Measurements from ENCODE around the gene ATF7.

The ATF7 gene

DNA sequence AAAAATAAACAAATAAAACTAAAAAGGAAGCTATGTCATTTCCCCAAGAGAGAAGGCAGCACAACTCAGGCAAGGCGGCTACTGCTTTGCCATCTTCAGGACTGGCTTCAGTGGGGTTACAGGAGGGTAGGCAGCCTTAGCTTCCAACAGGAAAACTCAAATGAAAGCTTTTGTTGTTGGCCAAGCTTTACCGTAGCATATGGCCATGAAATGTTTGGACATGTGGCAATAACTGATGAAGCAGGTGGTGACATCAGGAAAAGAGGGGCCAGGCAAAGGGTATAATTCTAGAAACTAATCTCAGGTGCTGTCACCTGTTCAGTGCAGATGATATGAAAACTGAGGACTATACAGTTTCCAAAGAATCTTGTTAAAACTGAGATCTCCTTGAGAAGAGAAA lies 96.1 kb downstream of the ATF7 start:
- Histone ChIP-seq H3K36me3 (ENCODE audit: control insufficient read depth, insufficient read depth, low read length) (peaks cover 13% of the 10 kb centered on the region), H3K27me3 (replicated peaks; ENCODE audit: control insufficient read depth, insufficient read depth, low read length) (no peaks in the 10 kb centered on the region), H3K4me3 (replicated peaks; ENCODE audit: low read depth, low read length) (no peak overlapping the region)
- TF ChIP-seq, protein P1, sequence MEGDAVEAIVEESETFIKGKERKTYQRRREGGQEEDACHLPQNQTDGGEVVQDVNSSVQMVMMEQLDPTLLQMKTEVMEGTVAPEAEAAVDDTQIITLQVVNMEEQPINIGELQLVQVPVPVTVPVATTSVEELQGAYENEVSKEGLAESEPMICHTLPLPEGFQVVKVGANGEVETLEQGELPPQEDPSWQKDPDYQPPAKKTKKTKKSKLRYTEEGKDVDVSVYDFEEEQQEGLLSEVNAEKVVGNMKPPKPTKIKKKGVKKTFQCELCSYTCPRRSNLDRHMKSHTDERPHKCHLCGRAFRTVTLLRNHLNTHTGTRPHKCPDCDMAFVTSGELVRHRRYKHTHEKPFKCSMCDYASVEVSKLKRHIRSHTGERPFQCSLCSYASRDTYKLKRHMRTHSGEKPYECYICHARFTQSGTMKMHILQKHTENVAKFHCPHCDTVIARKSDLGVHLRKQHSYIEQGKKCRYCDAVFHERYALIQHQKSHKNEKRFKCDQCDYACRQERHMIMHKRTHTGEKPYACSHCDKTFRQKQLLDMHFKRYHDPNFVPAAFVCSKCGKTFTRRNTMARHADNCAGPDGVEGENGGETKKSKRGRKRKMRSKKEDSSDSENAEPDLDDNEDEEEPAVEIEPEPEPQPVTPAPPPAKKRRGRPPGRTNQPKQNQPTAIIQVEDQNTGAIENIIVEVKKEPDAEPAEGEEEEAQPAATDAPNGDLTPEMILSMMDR (IDR thresholded peaks at IDR 0.05; ENCODE audit: insufficient read depth, low read length, poor library complexity, severe bottlenecking): no peak
- no peak for DNase-seq (ENCODE audit: extremely low read depth, insufficient read length)

DNA sequence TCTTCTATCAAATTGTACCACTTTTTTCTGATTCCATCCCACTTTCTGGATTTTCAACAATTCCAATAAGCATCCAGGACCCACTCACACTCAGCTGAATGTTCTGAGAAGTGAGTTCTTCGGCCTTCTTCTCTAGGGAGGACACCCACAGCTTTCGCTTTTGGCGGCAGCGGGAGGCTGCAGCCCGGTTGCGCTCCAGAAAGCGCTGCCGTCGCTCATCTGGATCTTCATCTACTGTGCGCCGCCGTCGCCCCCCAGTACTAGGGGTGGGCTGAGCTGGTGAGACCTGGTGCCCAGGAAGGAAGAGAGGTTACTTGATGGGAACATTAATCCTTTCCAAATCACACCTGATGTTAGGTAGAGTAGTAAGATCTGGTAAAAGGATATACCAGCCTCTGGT lies 101.7 kb downstream of the ATF7 start:
- DNase-seq (ENCODE audit: extremely low read depth, insufficient read length): no peak
- Histone ChIP-seq H3K27me3 (replicated peaks; ENCODE audit: control insufficient read depth, insufficient read depth, low read length) (no peaks in the 10 kb centered on the region), H3K4me3 (replicated peaks; ENCODE audit: low read depth, low read length) (no peak overlapping the region), H3K36me3 (ENCODE audit: control insufficient read depth, insufficient read depth, low read length) (peaks cover 9% of the 10 kb centered on the region)
- TF ChIP-seq, protein P1 (IDR thresholded peaks at IDR 0.05; ENCODE audit: insufficient read depth, low read length, poor library complexity, severe bottlenecking): no peak

DNA sequence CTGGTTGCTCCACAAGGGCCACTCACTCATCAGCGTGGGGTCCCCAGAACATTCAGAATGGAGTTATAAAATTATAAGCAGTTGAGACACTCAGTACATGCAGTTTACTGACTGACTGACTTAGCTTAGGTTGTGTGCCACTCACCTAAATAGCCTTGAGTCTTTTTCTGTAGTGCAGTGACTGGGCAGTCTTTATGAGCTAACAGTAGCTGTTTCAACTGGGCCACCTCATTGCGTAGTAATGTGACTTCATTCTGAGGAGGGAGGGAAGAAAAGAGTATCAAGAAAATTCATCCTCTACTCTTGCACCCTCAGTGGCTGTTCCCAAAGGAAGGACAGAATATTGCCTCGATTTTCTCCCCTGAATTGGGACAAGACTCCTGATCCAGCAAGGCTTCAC lies 103.1 kb downstream of the ATF7 start:
- Histone ChIP-seq H3K4me3 (replicated peaks; ENCODE audit: low read depth, low read length) (no peak overlapping the region), H3K36me3 (ENCODE audit: control insufficient read depth, insufficient read depth, low read length) (peaks cover 9% of the 10 kb centered on the region), H3K27me3 (replicated peaks; ENCODE audit: control insufficient read depth, insufficient read depth, low read length) (no peaks in the 10 kb centered on the region)
- TF ChIP-seq, protein P1 (IDR thresholded peaks at IDR 0.05; ENCODE audit: insufficient read depth, low read length, poor library complexity, severe bottlenecking): no peak
- DNase-seq (ENCODE audit: extremely low read depth, insufficient read length): no peak

DNA sequence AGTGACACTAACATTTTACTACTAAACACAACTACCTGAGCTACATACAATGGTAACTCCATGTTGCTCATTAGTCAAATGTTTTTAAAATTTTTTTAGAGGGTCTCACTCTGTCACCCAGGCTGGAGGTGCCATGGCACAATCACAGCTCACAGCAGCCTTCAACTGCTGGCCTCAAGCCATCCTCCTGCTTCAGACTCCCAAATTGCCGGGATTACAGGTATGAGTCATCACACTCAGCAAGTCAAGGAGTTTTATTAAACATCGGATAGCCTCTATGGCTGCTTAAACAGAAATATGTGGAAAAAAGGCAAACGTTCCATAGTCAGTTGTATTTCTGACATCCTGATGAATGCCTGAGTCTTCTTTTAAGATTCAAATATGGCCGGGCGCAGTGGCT lies 107.8 kb downstream of the ATF7 start:
- DNase-seq (ENCODE audit: extremely low read depth, insufficient read length): no peak
- H3K36me3 ChIP-seq (ENCODE audit: control insufficient read depth, insufficient read depth, low read length): peaks cover 12% of the 10 kb centered on the region
- no peaks in the 10 kb centered on the region for H3K27me3 ChIP-seq (replicated peaks; ENCODE audit: control insufficient read depth, insufficient read depth, low read length)
- TF ChIP-seq, protein P1 (IDR thresholded peaks at IDR 0.05; ENCODE audit: insufficient read depth, low read length, poor library complexity, severe bottlenecking): no peak
- no peak overlapping the region for H3K4me3 ChIP-seq (replicated peaks; ENCODE audit: low read depth, low read length)

DNA sequence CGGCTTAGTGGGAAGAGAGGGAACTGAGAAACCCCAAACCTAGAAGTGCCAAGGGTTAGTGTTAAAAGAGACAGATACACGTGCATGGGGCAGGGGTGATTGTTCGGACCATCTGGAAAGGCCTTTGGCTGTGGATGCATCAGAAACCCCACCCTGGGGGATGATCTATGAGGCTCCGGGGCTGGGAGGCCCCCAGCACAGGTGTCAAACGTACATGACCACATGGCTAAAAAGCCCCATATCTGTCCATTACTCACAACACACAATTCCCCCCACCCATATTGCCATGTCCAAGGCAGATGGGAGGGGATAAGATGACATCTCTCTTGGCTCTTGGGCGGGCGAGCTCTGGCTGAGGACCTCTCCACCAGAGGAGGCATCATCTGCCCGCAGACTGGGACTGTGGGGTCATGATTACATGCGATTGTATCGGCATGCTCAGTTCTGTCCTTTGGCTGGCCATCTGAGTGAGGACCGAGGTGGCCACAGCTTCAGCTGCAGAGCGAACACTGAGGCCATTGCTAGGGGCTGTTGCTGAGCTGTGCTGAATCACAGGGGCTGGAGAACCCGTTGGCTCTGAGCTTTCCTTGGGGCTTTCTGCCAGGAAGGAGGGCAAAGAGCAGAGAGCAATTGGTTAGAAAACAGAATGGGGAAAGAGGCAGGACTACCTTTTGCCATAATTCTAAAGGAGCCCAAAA lies 109.3 kb downstream of the ATF7 start:
- Histone ChIP-seq H3K4me3 (replicated peaks; ENCODE audit: low read depth, low read length) (no peak overlapping the region), H3K36me3 (ENCODE audit: control insufficient read depth, insufficient read depth, low read length) (peaks cover 9% of the 10 kb centered on the region)
- TF ChIP-seq, protein P1 (IDR thresholded peaks at IDR 0.05; ENCODE audit: insufficient read depth, low read length, poor library complexity, severe bottlenecking): no peak

DNA sequence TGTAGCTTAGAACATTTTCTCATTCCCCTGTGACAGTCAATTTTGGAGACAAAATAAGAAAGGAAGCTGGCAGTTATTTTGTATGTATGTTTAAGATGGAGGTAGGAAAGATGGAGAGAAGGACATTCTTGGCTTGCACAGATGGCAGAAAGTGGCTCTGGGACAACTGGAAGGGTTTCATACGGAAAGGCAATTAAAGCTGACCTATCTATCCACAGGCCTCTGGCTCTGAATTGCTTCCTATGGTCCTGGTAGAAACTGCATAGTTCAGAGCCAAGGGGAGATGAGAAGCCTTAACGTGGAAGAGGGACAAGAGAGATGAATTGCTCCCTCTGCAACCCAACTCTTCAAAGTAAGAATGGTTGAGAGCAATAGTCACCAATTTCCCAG lies 110.9 kb downstream of the ATF7 start:
- Histone ChIP-seq H3K36me3 (ENCODE audit: control insufficient read depth, insufficient read depth, low read length) (peaks cover 13% of the 10 kb centered on the region), H3K27me3 (replicated peaks; ENCODE audit: control insufficient read depth, insufficient read depth, low read length) (no peaks in the 10 kb centered on the region), H3K4me3 (replicated peaks; ENCODE audit: low read depth, low read length) (no peak overlapping the region)
- TF ChIP-seq, protein P1 (IDR thresholded peaks at IDR 0.05; ENCODE audit: insufficient read depth, low read length, poor library complexity, severe bottlenecking): no peak
- no peak for DNase-seq (ENCODE audit: extremely low read depth, insufficient read length)

More for the DNA sequence above, 109.3 kb downstream of the ATF7 start:
- no peaks in the 10 kb centered on the region for H3K27me3 ChIP-seq (replicated peaks; ENCODE audit: control insufficient read depth, insufficient read depth, low read length)
- DNase-seq (ENCODE audit: extremely low read depth, insufficient read length): no peak
